GM18508 (cell line): ENCODE data around the gene PAQR3.
"Not testable (repeated sequence)": the region's sequence is repeated elsewhere in the genome, so short reads cannot be mapped to it uniquely, and the experiment has no call there.

Source experiments
- ATAC-seq: cut with Tn5 transposase; IDR thresholded peaks from one replicate; pipeline ENCODE4 v1.9.1; 2021; ENCODE audit warnings: moderate number of reproducible peaks; ENCODE audit not compliant: insufficient read depth, unreplicated experiment

PAQR3 gene

GRCh38 chr4:78930016-78930629 is 9.1 kb downstream of the PAQR3 start:
- no peak for ATAC-seq

- no peak for ATAC-seq
Measured at GRCh38 chr4:78928835-78929234, 10.4 kb downstream of the PAQR3 start.

- no peak for ATAC-seq
Measured at GRCh38 chr4:78926826-78927225, 12.4 kb downstream of the PAQR3 start.

GRCh38 chr4:78923464-78924312 is 15.6 kb downstream of the PAQR3 start:
- no peak for ATAC-seq

- ATAC-seq: no peak
Measured at GRCh38 chr4:78922207-78922606, 17.0 kb downstream of the PAQR3 start.

GRCh38 chr4:78910612-78911011 is 28.6 kb downstream of the PAQR3 start:
- ATAC-seq: no peak

- not testable (repeated sequence) for ATAC-seq
Measured at GRCh38 chr4:78908974-78909373, 30.3 kb downstream of the PAQR3 start.

GRCh38 chr4:78907638-78908037 is 31.6 kb downstream of the PAQR3 start:
- ATAC-seq: no peak

GRCh38 chr4:78904143-78904542 is 35.1 kb downstream of the PAQR3 start:
- ATAC-seq: no peak

GRCh38 chr4:78902298-78902697 is 36.9 kb downstream of the PAQR3 start:
- ATAC-seq: no peak

GRCh38 chr4:78901882-78902281 is 37.4 kb downstream of the PAQR3 start:
- ATAC-seq: no peak

GRCh38 chr4:78899302-78899701 is 39.9 kb downstream of the PAQR3 start:
- no peak for ATAC-seq

- no peak for ATAC-seq
Measured at GRCh38 chr4:78889955-78890354, 49.3 kb downstream of the PAQR3 start.

GRCh38 chr4:78885598-78885997 is 53.6 kb downstream of the PAQR3 start:
- ATAC-seq: no peak

GRCh38 chr4:78880874-78881492 is 58.3 kb downstream of the PAQR3 start:
- no peak for ATAC-seq

GRCh38 chr4:78878031-78878430 is 61.2 kb downstream of the PAQR3 start:
- no peak for ATAC-seq

- ATAC-seq: no peak
Measured at GRCh38 chr4:78876568-78877320, 62.5 kb downstream of the PAQR3 start.

GRCh38 chr4:78870056-78870455 is 69.2 kb downstream of the PAQR3 start:
- ATAC-seq: no peak

GRCh38 chr4:78868712-78869111 is 70.5 kb downstream of the PAQR3 start:
- ATAC-seq: not testable (repeated sequence)

GRCh38 chr4:78865451-78865850 is 73.8 kb downstream of the PAQR3 start:
- ATAC-seq: no peak
